ENCODE measurements around the gene C1orf50.
A peak's percentile ranks its signal among the peaks of the same experiment; 100 is the strongest.
"Not testable (repeated sequence)": the region's sequence is repeated elsewhere in the genome, so short reads cannot be mapped to it uniquely, and the experiment has no call there.

Gene C1orf50

DNA sequence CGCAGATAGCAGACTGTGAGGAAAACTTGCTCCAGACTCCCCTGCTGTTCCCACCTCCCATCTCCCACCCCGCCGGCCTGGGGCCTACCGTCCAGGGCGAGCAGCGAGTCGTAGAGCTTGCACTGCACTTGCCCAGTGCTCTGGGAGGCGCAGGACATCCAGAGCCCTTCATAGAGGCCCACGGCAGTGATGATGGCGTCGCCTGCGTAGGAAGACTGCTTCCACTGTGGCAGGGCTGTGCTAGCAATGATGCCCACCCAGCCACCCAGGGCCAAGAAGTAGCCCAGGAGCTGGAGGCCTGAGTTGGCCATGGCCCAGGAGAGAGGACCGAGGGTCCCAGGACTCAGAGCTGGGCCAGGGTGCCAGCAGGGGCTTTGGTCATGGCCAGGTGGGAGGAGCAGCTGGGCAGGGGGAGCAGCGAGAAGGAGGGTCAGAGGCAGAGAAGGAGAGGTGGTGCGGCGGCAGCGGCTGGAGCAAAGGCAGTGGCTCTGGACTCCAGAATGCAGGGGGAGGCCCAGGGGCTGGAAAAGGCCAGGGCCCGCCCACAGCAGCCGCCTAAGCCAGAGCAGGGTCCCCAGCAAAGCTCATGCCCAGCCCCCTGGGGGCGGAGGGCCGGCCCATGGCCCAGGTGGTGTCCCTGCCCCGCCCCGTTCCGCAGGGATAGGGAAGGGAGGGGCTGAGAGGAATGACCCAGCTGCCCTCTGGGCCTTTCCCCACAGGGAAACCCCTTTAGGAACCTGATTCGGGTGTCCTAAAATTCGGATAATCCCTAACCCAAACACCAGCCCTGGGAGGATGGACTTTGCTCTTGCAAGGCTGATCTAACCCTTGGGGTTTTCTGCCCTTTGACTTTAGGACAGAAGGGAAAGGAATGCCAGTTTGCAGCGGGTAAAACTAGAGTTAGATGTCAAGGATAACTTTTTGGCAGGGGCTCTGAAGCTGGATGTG lies 27.0 kb upstream of the C1orf50 start, which contains the start of gene CLDN19:
Gene CLDN19, minus strand, starts transcription at position 484 of the 948 bp plus-strand sequence. Its CDS starts 173 bp downstream, at position 311.
- DNase-seq: peak; percentile 93

DNA sequence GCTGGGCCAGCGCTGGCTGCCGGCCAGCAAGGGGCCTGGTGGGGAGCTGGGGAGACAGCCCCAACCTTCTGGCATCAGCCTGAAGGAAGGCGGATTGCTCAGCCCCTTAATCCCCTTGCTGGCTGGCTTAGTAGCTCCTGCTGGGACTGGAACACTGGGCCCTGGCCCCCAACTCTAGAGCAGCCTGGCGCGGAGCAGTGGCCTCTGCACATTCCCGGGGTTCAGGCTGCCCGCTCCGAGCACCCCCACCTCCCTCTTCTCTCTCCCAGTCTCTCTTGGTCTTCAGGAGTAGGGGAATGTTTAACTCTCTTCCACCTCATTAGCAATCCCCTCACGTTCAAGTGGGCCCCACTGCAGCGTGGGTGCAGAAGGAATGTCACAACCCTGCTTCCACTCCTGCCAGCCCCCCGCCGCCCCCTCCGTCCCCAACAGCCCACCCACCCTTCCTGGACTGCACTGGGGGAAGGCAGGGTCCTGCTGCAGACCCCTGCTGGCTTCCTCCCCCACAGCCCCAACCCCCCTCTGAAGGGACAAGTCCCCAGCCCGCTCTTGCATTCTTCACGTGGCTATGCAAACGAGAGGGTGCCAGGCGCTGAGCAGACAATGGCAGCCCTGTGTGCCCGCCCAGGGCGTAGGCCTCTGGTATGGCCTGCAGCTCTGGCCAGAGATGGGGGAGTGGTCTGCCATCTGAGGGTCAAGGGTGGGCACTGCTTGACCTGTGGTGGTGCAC lies 26.0 kb upstream of the C1orf50 start:
- DNase-seq: no peak

DNA sequence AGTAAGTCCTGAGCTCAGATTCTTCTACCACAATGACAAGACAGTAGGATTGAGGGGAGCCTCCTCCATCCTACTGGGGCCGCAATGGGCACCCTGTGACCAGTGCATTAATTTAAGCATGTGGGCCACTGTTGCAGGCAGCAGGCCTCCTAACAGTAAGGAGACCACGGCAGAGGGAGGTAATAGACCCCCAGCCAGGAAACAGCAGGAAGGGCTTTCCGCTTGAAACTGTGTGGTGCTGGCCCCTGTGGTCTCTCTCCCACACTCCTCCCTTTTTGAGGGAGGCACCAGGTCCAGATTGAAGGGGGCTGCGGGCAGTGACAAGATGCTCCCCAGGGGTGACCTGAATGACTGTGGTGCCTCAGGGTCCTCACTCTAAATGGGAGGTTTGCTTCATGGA lies 25.3 kb upstream of the C1orf50 start:
- no peak for DNase-seq

DNA sequence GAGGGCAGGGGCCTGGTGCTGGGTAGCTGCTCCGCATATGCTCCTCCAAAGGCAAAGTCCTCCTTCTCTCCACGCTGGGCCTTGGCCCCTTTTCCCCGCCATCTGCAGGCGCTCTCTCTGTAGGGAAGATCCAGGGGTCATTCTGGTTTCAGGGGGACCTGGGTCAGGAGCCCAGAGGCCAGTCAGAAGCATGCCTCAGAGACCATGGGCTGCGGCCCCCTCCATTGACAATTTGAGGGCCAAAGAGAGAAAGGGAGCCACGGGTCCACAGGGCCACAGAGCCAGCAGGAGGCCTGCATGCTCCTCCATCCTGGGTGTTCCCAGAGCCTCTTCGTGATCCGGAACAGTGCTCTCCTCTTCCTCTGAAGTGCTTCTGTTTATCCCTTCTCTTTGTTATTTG lies 24.9 kb upstream of the C1orf50 start:
- DNase-seq: no peak

DNA sequence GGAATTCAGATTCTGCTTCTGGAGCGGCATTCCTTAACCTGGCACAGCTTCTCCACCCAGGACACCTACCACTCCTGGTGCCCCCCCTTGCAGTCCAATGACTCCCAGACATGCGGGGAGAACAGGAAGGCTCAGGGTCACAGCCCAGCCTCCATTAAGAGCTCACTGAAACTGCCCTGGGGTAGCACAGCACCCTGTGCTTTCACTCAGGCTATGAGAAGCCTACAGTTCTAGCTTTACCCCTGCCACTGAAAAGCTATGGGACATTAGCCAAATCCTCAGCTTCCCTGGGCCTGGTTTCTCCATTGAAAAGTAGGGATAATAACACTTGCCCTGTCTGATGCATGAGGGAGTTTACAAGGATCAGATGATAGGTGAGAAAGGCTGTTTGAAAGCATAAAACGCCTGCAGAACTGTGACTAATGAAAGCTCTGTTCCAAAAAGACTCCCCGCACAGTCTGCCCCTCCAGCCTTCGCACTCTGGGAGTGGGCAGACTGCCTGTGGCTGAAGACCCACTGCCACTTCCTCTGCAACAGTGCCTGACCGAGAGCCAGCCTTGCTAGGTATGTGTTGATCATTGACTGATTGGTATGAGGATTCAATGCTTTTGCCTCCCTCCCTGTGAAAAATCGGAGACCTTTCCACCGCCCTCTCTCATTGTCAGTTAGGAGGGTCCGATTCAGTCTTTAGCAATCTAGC lies 24.3 kb upstream of the C1orf50 start:
- peak; percentile 59 for DNase-seq

DNA sequence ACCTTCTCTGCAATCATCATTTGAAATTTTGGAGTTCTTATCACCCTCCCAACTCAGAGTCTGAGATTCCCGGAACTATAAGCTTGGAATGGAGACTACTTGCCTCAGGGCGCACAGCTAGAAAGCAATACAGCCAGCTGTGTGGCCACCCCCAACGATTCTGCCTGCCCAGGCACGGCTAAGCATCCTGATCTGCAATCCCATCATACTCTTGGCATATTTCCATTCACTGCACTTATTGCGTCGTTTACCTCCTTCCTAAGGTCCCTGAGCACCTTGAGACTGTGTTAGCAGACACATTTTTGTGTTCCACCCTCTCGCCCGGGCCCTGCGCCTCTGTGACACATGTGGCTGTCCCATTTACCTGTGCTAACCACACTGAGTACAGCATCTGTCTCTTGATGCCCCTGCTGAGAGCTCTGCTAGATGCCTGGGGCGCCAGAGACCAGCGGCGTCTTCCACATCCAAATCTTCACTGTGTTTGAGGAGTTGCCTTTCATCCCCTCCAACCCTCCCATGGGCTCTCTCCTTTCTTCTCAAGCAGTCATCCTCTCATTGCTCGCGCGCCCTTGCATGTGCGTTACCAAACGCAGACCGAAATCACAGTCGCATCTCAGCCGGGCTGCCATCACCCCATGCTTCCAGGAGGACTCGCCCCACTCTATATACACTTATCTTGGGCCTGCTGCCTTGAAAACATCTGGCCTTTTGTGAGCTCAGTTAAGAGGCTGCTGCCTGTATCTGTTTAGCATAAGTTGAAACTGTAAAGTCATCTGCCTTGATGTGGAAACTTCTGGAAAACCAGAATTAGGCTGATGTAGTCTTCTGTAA lies 23.5 kb upstream of the C1orf50 start:
- DNase-seq: peak; percentile 67

DNA sequence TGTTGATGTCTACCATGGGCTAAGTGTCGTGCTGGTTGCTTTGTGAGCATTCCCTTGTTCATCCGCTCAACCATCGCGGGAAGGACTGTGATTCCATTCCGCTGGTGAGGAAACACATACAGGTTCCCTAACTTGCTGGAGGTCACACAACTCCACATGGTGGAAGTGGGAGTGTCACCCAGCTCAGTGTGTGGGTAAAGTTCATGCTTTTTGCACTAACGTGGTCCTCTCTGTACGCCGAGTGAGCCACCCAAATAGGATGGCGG lies 23.0 kb upstream of the C1orf50 start:
- no peak for DNase-seq

DNA sequence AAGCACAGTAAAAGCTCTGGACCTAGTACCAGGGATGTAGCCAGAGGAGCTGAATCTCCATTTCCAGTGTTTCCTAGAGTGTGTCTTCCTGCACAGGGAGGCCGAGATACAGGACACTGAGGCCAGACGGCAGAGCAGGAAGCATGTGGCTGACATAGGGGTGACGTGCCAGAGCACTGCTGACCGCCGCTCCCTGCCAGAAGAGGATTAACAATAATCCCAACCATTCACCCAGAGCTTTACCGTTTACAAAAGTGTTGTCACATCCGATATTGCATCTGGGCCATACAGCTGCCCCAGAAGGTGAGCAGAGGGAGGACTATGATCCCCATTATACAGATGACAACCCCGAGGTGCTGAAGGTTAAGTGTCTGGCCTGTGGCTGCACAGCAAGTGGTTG lies 21.2 kb upstream of the C1orf50 start:
- no peak for DNase-seq

DNA sequence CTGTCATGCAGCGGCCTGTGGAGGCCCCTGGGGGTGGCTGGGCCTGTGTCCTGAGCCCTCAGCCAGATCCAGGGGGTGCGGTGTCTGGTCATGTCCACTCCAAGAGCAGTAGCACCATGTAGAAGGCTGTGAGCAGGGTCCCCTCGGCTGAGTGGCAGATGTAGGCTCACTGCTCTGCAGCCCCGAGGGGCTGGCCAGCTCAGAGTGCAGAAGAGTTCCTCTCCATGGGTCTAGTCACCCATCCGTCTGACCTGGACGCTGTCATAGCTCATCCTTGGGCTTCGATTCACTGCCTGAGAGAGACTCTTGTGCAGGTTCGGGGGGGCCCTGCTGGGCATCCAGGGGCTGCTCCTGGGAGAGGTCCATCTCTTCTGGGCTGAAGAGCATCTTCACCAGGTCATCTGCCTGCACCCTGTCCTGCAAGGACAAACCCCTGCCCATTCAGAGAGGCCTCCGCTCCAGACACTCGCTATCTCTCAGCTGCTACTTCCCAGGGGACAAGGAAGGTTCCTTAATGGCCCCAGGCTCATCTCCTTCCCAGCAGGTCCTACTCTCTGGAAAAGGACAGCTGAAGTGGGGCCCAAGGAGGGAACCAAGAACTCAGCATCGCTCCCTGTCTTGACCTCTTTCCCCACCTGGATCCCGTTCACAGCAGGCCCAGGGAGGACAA lies 20.5 kb upstream of the C1orf50 start:
- DNase-seq: peak; percentile 49

DNA sequence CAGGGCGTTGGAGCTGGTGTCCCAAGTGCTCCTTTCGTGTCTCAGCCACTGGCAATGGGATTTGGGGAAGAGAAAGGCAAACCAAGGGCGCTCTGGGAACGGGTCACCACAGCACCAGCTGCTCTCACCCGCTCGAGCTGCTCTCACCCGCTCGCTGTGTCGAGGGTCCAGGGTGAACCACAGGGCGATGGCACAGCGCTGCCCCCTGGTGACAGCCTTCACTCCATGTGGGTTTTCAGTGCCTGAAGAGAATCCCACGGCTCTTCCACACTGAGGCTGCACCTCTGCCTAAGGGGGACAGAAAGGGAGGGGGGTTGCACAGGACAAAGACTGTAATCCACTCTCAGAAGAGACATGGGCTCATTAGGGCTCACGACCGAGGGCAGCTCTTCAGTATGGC lies 19.9 kb upstream of the C1orf50 start:
- peak; percentile 66 for DNase-seq

DNA sequence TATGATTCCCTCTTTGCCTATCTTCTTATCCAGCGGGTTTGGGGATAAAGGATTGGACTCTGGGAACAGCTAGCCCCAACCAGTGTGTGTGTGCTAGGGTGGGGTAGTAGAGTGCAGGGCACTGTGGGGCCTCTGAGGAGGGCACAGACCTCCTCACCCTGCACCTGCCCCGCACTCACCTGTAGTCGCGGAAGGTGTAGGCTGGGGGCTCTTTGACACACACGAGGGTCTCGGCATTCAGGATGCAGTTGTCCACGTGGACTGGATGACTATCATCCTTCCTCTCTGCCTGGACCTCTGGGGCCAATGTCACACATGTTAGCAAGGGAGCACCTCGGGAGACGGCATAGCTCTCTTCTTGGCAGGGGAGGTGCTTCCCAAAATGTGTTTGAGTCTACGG lies 19.0 kb upstream of the C1orf50 start:
- peak; percentile 39 for DNase-seq

DNA sequence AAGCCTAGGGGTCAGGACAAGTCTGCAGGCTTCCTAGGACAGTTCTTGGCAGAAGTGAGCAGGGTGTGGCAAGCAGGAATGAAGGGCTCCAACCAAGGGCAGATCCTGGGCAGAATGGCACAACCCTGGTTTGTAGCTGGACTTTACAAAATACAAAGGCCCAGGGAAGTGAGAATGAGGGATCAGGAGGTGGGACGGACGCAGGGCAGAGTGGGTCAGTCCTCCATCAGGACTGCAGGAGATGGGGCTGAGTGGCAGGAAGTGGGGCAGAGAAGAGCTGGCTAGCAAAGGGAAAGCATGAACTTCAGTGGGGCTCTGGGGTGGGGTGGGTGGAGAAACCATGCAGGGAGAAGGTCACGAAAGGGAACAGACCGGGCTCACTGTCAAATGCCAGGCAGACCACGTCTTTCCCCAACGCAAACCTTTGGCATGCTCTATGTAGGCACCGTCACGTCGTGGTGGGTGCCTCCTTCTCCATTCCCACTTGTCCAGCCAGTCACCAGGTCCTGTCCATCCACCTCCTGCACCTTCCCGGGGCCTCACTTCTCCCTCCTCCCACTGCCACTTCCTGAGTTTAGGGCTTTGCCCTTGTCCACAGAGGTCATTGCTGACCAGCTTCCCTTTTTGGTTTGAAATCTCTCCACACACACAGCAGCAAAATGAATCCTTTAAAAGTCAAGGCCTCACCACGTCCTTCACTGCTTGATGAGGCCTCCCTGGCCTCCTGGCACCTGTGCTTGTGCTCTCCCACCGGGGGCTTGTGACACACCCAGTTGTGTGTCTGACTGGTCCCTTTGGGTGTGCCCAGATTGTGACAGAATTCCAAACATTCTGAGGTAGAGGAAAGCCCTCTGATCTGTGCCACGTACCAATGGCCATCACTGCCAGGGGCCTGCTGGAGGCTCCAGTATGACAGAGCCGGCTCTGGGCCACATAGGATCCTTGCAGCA lies 18.3 kb upstream of the C1orf50 start:
- DNase-seq: peak; percentile 46

DNA sequence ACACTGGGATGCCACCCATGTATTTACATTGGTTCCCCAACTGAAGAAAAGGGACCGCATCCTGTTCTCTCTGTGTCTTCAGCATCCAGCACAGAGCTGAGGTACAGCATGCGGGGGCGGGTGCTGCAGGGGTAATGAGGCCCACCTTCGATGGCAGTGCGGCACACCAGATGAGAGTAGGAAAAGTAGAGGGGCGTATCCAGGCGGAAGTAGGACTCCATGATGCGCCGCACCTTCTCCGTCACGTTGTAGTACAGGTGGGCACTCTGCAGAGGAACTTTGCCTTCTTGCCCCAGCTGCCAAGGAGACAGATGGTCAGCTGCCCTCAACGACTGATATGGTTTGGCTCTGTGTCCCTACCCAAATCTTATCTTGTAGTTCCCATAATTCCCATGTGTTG lies 17.0 kb upstream of the C1orf50 start:
- no peak for DNase-seq

DNA sequence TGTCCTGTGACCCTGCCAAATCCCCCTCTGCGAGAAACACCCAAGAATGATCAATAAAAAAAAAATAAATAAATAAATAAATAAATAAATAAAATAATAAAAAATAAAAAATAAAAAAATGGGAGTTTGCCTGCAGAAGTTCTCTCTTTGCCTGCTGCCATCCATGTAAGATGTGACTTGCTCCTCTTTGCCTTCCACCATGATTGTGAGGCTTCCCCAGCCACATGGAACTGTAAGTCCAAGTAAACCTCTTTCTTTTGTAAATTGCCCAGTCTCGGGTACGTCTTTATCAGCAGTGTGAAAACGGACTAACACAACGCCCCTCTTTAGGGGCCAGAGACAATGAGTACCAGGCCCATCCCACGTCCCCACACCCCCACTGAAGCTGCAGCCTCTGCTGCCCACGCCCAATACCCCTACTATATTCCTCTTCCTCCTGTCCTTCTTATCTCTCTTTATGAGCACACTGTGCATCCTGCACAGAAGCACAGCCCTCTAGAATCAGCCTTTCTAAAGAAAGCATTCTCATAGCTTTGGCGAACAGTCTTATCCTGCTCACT lies 15.5 kb upstream of the C1orf50 start:
- not testable (repeated sequence) for DNase-seq

DNA sequence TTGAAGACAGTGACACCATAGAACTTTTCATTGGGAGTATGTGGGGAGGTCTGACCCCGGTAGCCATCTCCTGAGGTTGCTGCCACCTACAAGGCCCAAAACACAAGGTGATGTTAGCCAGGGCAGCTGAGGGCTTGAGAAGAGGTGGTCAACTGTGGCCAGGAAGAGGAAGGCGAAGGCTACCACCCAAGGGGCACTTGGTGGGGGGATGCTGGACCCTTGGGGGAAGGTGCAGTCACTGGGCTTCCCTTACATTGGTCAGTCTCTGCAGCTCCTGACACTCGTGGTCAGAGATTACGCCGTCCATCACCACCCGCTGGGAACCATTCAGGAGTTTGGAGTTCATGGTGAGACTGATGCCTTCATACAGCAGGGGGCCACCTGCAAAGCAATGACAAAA lies 14.8 kb upstream of the C1orf50 start:
- DNase-seq: no peak

DNA sequence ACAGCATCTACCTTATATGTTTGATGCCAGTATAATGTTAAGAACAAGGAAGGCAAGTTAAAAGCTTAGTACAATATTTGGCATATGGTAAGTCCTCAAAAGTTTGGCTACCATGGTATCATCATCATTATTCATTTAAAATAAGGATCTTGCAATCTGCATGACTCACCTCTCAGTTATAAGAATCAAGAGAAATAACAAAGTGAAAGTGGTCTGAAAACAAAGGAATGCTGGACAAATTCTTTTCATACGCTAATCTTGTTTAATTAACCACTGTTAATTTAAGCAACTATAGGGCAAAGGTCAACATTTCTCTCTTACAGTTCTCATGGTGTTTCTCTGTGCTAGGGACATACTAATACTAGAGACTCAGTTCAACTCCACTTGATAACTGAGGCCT lies 14.0 kb upstream of the C1orf50 start:
- DNase-seq: no peak

DNA sequence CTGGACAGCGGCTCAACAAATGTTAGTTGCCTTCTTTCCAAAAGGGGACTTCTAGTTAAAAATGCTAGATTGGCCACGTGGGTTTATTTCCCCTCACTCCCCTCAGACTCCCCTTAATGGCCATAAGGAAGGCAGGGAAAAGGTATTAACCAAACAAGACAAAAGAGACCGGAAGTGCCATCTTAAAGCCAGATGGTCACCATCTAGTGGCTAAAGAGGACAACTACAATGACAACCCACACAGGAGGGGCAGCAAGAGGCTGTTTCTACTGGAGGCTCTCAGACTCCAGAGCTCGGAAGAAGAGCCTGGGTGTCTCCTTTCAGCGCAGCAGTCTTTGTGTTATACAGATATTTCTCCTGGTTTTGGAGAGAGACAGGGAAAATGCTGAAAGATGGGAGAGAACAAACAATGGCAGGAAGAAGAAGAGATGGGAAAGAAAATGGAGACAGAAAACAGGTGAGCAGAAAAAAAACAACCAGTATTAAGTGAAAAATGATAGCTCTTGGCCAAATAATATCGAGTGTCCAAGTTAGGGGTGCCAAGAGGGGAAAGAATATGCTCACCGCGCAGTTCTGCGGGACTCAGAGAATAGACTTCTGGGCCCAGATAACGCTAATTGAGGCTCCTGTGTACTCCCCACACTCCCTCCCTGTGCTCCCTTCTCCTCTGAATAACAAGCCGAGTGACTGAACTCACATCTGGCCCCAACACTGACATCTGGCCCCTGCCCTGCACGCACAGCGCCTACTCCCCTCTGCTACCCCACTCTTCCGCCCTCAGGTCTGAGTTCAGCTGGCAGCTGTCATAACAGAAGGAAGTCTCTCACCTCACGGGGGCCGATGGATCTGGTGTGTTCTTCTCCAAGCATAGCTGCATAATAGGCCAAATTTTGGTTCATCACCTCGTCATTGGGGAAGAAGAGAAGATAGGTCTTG lies 9.8 kb upstream of the C1orf50 start:
- DNase-seq: no peak

DNA sequence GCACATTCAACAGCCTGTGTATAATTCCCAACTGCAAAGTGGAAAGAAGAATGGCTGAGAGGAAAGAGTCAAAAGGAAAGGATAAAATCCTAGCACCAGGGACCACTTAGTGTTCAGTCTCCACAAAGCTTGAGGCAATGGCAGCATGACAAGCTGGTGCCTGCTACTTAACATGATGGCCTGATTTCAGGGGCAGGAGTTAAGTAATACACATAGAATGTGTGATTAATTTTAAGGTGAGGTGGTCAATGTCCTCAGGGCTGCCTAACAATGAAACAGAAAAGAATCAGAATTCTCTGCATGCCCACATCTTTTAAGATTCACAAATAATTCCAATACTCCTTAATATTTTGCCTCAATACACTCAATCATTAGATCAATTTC lies 9.2 kb upstream of the C1orf50 start:
- no peak for DNase-seq

DNA sequence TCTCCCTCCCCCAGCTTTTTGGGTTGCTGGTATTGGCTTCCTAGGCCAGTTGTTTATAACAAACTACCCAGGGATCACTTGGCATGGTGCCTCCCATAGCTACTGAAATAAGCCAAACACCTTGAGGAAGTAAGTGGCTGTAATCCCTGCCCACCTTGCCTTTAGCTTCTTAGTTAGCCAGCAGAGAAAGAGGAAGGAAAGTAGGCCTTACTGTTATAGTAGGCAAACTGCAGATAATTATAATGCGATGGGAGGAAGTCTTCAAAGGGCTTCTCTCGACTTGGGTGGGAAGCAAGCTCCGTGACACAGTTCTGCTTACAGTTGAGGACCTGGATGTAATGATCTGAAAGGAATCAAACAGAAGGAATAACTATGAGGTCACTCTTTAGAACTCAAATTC lies 8.4 kb upstream of the C1orf50 start:
- no peak for DNase-seq

DNA sequence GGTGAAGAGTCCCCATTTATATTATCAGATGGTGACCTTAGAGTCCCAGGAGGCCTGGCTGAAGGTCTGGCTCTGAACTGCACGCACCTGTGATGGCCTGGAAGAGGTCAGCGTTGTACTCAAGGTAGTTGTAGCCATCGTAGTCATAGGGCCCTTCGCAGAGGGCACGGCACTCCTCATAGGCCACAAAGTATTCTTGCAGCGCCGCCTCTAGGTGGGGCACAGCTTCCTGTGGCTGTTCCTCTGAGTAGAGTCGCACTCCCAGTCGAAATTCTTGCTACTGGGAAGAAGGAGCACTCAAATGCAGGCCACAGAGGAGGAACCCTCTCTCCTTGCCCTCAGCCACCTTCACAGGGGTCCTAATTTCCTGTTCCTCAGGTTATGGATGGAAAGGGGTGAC lies 7.9 kb upstream of the C1orf50 start:
- DNase-seq: no peak

Data from islet precursor cell (in vitro differentiated cells).